Measurements from ENCODE around the gene USP17L26. TPM values are rescaled to one million over a fixed set of nuclear protein-coding genes. Genes with fewer than 3 reads are reported as not detected.
A peak's percentile ranks its signal among the peaks of the same experiment; 100 is the strongest.
"Not testable (repeated sequence)": the region's sequence is repeated elsewhere in the genome, so short reads cannot be mapped to it uniquely, and the experiment has no call there.

Gene USP17L26
- total RNA-seq, 1 donor from 2014 or later = not detected

- H3K4me1 Mint-ChIP-seq (ENCODE audit: low read depth); H3K27me3 Mint-ChIP-seq; H3K36me3 Mint-ChIP-seq (ENCODE audit: insufficient read depth); H3K9me3 Mint-ChIP-seq (ENCODE audit: low read depth); H3K27ac Mint-ChIP-seq: not testable (repeated sequence)
- H3K4me3 Mint-ChIP-seq (ENCODE audit: low read depth) = peak overlapping the region; percentile 24
- TF ChIP-seq CTCF (IDR thresholded peaks at IDR 0.05; ENCODE audit: unreplicated experiment) = peak; percentile 60
- peak; percentile 44 for DNase-seq (ENCODE audit: low spot score, unreplicated experiment)
Measured at GRCh38 chr4:9381012-9381534, 46.6 kb downstream of the USP17L26 start.

DNA sequence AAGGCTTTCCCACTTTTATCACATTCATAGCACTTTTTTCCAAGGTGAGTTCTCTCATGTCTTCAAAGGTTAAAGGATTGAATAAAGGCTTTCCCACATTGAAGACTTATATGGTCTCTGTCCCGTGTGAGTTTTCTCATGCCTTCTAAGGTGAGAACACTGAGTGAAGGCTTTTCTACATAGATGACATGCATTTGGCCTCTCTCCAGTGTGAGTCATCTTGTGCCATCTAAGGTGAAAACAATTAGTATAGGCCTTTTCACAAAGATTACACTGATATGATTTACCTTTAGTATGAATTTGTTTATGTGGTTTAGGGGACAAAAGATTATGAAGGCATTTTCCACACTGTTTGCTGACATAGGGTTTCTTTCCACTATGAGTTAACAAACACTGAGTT, 49.7 kb downstream of the USP17L26 start:
- no peaks in the 10 kb centered on the region for H3K27me3 Mint-ChIP-seq
- no peaks in the 10 kb centered on the region for H3K9me3 Mint-ChIP-seq (ENCODE audit: low read depth)
- DNase-seq (ENCODE audit: low spot score, unreplicated experiment) = no peak

More for the DNA sequence above, 49.7 kb downstream of the USP17L26 start:
- H3K27ac Mint-ChIP-seq = no peak overlapping the region
- H3K4me1 Mint-ChIP-seq (ENCODE audit: low read depth) = no peaks in the 10 kb centered on the region
- no peaks in the 10 kb centered on the region for H3K36me3 Mint-ChIP-seq (ENCODE audit: insufficient read depth)
- TF ChIP-seq CTCF (IDR thresholded peaks at IDR 0.05; ENCODE audit: unreplicated experiment) = no peak
- no peak overlapping the region for H3K4me3 Mint-ChIP-seq (ENCODE audit: low read depth)

Other genes with a start within 250 kb of the USP17L26 start
- not detected in 2 replicates for gene FAM90A26, start 164.2 kb upstream of the USP17L26 start, total RNA-seq
- not detected in 2 replicates for gene USP17L10, start 124.0 kb upstream of the USP17L26 start, total RNA-seq
- not detected in 2 replicates for gene USP17L11, start 119.3 kb upstream of the USP17L26 start, total RNA-seq
- not detected in 2 replicates for gene USP17L12, start 114.5 kb upstream of the USP17L26 start, total RNA-seq
- gene USP17L13, start 109.8 kb upstream of the USP17L26 start, total RNA-seq = not detected in 2 replicates
- not detected in 2 replicates for gene USP17L15, start 100.3 kb upstream of the USP17L26 start, total RNA-seq
- not detected in 2 replicates for gene USP17L17, start 90.8 kb upstream of the USP17L26 start, total RNA-seq
- gene USP17L18, start 86.0 kb upstream of the USP17L26 start, total RNA-seq = not detected in 2 replicates
- not detected in 2 replicates for gene USP17L19, start 81.3 kb upstream of the USP17L26 start, total RNA-seq
- not detected in 2 replicates for gene USP17L20, start 76.5 kb upstream of the USP17L26 start, total RNA-seq
- gene USP17L21, start 71.8 kb upstream of the USP17L26 start, total RNA-seq = not detected in 2 replicates
- not detected in 2 replicates for gene USP17L22, start 67.0 kb upstream of the USP17L26 start, total RNA-seq
- gene USP17L24, start 9.5 kb upstream of the USP17L26 start, total RNA-seq = not detected in 2 replicates
- gene USP17L25, start 4.7 kb upstream of the USP17L26 start, total RNA-seq = not detected in 2 replicates
- gene USP17L5, start 4.7 kb downstream of the USP17L26 start, total RNA-seq = not detected in 2 replicates
- gene USP17L27, start 9.5 kb downstream of the USP17L26 start, total RNA-seq = not detected in 2 replicates
- not detected in 2 replicates for gene USP17L28, start 14.2 kb downstream of the USP17L26 start, total RNA-seq
- not detected in 2 replicates for gene USP17L29, start 19.0 kb downstream of the USP17L26 start, total RNA-seq
- gene USP17L30, start 28.5 kb downstream of the USP17L26 start, total RNA-seq = not detected in 2 replicates
- not detected in 2 replicates for gene DEFB131A, start 109.8 kb downstream of the USP17L26 start, total RNA-seq